HepG2 (cell line): ENCODE results near the gene ALG10B. TPM values are rescaled to one million over a fixed set of nuclear protein-coding genes. Genes with fewer than 3 reads are reported as not detected.
"Not testable (repeated sequence)": the region's sequence is repeated elsewhere in the genome, so short reads cannot be mapped to it uniquely, and the experiment has no call there.

Experiments used
- ATAC-seq: fragments of 200-7000 bp; cut with Tn5 transposase; 3 replicates; pipeline ENCODE4 v1.9.1; 2020; ENCODE audit warnings: mild to moderate bottlenecking, moderate library complexity
- BruUV-seq: library from RNA; stranded (reverse); fragments of 400-500 nt; replicated peaks from 2 replicates; lab custom pipeline; 2021; lab: Mats Ljungman, UMichigan
- CTCF ChIA-PET: fragments of 300-600 bp; formaldehyde crosslinking; extraction: SDS; loops from one replicate; lab custom pipeline; 2021; ENCODE audit warnings: low total read pairs, inconsistent platforms, low intra/inter-chr PET ratio; lab: Yijun Ruan, JAX
- POLR2A ChIA-PET: fragments of 350-600 bp; sonication (Branson Sonifier 250); formaldehyde crosslinking; loops from one replicate; lab custom pipeline; 2020; ENCODE audit warnings: antibody characterized with exemption, inconsistent platforms; lab: Yijun Ruan, JAX
- DNase-seq: peaks from one replicate; pipeline ENCODE4 v3.0.0-alpha.2; 2015; ENCODE audit warnings: low spot score
- FAIRE-seq: peaks from 3 replicates; lab custom pipeline; 2011; peaks lifted over from hg19 to GRCh38; lab: Jason Lieb, UNC
- H2AFZ ChIP-seq: one replicate; pipeline ENCODE4 v1.6.1; 2011; ENCODE audit warnings: low read length, inconsistent platforms
- H3K27ac ChIP-seq: fragments of 300-600 bp; 3 replicates; pipeline ENCODE4 v1.8.0; 2011; ENCODE audit warnings: mixed run types, mild to moderate bottlenecking, mixed read lengths, low read length, inconsistent platforms; ENCODE audit not compliant: insufficient read depth; ENCODE audit errors: extremely low read length
- H3K27me3 ChIP-seq, 2 experiments: fragments of 200-600 bp in 1 of 2; 2 replicates in 1 of 2; 3 replicates in 1 of 2; pipeline versions ENCODE4 v1.6.0 to v1.8.0; 2011; ENCODE audit warnings: low read length in 2 of 2, mild to moderate bottlenecking in 2 of 2, moderate library complexity in 2 of 2, inconsistent platforms in 1 of 2; ENCODE audit not compliant: insufficient read depth in 2 of 2, control insufficient read depth in 1 of 2
- H3K36me3 ChIP-seq, 2 experiments: fragments of 200-600 bp in 1 of 2; replicated peaks in 1 of 2; 2 replicates in 1 of 2; 3 replicates in 1 of 2; pipeline versions ENCODE4 v1.5.1 to v1.8.0; 2011; ENCODE audit warnings: low read length in 2 of 2, inconsistent platforms in 1 of 2; ENCODE audit not compliant: insufficient read depth in 2 of 2, control insufficient read depth in 1 of 2
- H3K4me1 ChIP-seq: 2 replicates; pipeline ENCODE4 v1.5.1; 2012; ENCODE audit warnings: low read length, inconsistent platforms; ENCODE audit not compliant: insufficient read depth
- H3K4me2 ChIP-seq: 2 replicates; pipeline ENCODE4 v1.6.0; 2011; ENCODE audit warnings: low read depth, low read length, inconsistent platforms
- H3K4me3 ChIP-seq, 3 experiments: fragments of 200-600 bp in 1 of 3; sonication (generic), shearing (Covaris generic) in 1 of 3; replicated peaks in 1 of 3; 2 replicates each; pipeline ENCODE4 v1.5.1; 2011 to 2016; ENCODE audit warnings: low read length in 3 of 3, inconsistent platforms in 2 of 3, low read depth in 2 of 3, mild to moderate bottlenecking in 2 of 3, control low read depth in 1 of 3, mixed read lengths in 1 of 3; ENCODE audit not compliant: insufficient read depth in 1 of 3
- H3K79me2 ChIP-seq: one replicate; pipeline ENCODE4 v1.6.1; 2011; ENCODE audit warnings: low read length, inconsistent platforms; ENCODE audit not compliant: insufficient read depth
- H3K9ac ChIP-seq: 2 replicates; pipeline ENCODE4 v1.6.0; 2011; ENCODE audit warnings: mild to moderate bottlenecking, low read depth, low read length, inconsistent platforms; ENCODE audit not compliant: insufficient read depth
- H3K9me3 ChIP-seq: 2 replicates; pipeline ENCODE4 v1.5.1; 2012; ENCODE audit warnings: mild to moderate bottlenecking, low read length
- H4K20me1 ChIP-seq: 2 replicates; pipeline ENCODE4 v1.6.0; 2011; ENCODE audit warnings: inconsistent platforms, mild to moderate bottlenecking, low read length, moderate library complexity; ENCODE audit not compliant: insufficient read depth
- WGBS: methylation state at CpG from one replicate; pipeline ENCODE4 v1.1.6; 2017; ENCODE audit warnings: low lambda C conversion rate; 5-methylcytosine and 5-hydroxymethylcytosine counted together
- in situ Hi-C: cut with HindIII; loops from 2 replicates; pipeline ENCODE4 v1.10.0; 2017; ENCODE audit warnings: low pct_unique_long_range_greater_than_20kb; ENCODE audit not compliant: extremely low pct_ligation_motif_present
- intact Hi-C: fragments of 100-400 bp; cut with micrococcal nuclease; formaldehyde crosslinking; loops from one replicate; pipeline ENCODE4 v1.10.0; 2022; ENCODE audit not compliant: unreplicated experiment
- polyA plus RNA-seq, 8 experiments: library from polyadenylated mRNA; depleted of rRNA in 3 of 8; stranded (reverse) in 7 of 8; unstranded in 1 of 8; fragments of >200 nt; fragmentation: Illumina TruSeq in 4 of 8; extraction: Trizol in 4 of 8; gene quantifications; 2 replicates each; pipeline versions ENCODE4 v1.2.1 to v1.2.3, GENCODE V29; 2011 to 2016; ENCODE audit warnings: low read depth in 4 of 8, missing spikeins in 1 of 8, mixed read lengths in 1 of 8; ENCODE audit not compliant: insufficient read depth in 1 of 8
- total RNA-seq, 5 experiments: library from RNA; depleted of rRNA; stranded (reverse); fragments of >200 nt; fragmentation: Illumina TruSeq; extraction: Trizol; gene quantifications; 2 replicates each; pipeline ENCODE4 v1.2.3, GENCODE V29; 2016; ENCODE audit warnings: low read depth in 1 of 5

Gene ALG10B
- total and polyA plus RNA-seq, 2 of the 13 experiments (the other 11 are each of a cell fraction or from before 2014, with no cell fraction given): 3.3 to 9.3 TPM

GRCh38 chr12:38343256-38343655, 26.7 kb downstream of the ALG10B start:
- in situ Hi-C loops: loop anchor here (25.0 kb wide), 3 partner anchors 569 to 919 kb away; partner anchors contain the start of gene CPNE8
- H3K4me3 ChIP-seq, FAIRE-seq, H2AFZ ChIP-seq, H3K4me2 ChIP-seq, ATAC-seq, H4K20me1 ChIP-seq, BruUV-seq, H3K36me3 ChIP-seq, H3K9me3 ChIP-seq, DNase-seq, POLR2A ChIA-PET, H3K9ac ChIP-seq, CTCF ChIA-PET, intact Hi-C loops, H3K4me1 ChIP-seq, H3K79me2 ChIP-seq, H3K27ac ChIP-seq, H3K27me3 ChIP-seq: not testable (repeated sequence)
- 48% methylated on average over 4 of the region's 4 CpGs for WGBS

GRCh38 chr12:38343916-38344315, 27.3 kb downstream of the ALG10B start:
- DNase-seq, H3K27me3 ChIP-seq, H2AFZ ChIP-seq, H3K9me3 ChIP-seq, intact Hi-C loops, H3K27ac ChIP-seq, ATAC-seq, H3K36me3 ChIP-seq, CTCF ChIA-PET, FAIRE-seq, BruUV-seq, H3K79me2 ChIP-seq, H3K4me1 ChIP-seq, POLR2A ChIA-PET, H3K4me2 ChIP-seq, H3K9ac ChIP-seq, H3K4me3 ChIP-seq, H4K20me1 ChIP-seq: not testable (repeated sequence)
- WGBS: no CpG with 5 or more reads among the region's 1 CpG
- in situ Hi-C loops: loop anchor here (25.0 kb wide), 3 partner anchors 568 to 918 kb away; partner anchors contain the start of gene CPNE8
